Pericardium fibroblast (primary cell): ENCODE measurements around the gene DHRS13. TPM values are rescaled to one million over a fixed set of nuclear protein-coding genes. Genes with fewer than 3 reads are reported as not detected.

Experiments
- total RNA-seq: library from RNA; depleted of rRNA; stranded (reverse); fragments of >200 nt; gene quantifications from 2 replicates; pipeline ENCODE4 v1.2.3, GENCODE V29; 2015

DHRS13 gene
- 5.0 and 7.8 TPM in 2 replicates for total RNA-seq

GRCh38 chr17:28902819-28903545, at the start of gene DHRS13:
DHRS13 (minus strand) TSS chr17:28903079; CDS start chr17:28902944, 135 bp downstream.

GRCh38 chr17:28951428-28951990, 48.6 kb upstream of the DHRS13 start, which contains the start of gene PHF12:
PHF12 (minus strand) TSS chr17:28951518; CDS start chr17:28950960, 558 bp downstream.

GRCh38 chr17:28896884-28897768, 5.8 kb downstream of the DHRS13 start, which contains the start of gene FLOT2:
FLOT2 (minus strand) TSS chr17:28897733; CDS start chr17:28897574, 159 bp downstream.

DNA sequence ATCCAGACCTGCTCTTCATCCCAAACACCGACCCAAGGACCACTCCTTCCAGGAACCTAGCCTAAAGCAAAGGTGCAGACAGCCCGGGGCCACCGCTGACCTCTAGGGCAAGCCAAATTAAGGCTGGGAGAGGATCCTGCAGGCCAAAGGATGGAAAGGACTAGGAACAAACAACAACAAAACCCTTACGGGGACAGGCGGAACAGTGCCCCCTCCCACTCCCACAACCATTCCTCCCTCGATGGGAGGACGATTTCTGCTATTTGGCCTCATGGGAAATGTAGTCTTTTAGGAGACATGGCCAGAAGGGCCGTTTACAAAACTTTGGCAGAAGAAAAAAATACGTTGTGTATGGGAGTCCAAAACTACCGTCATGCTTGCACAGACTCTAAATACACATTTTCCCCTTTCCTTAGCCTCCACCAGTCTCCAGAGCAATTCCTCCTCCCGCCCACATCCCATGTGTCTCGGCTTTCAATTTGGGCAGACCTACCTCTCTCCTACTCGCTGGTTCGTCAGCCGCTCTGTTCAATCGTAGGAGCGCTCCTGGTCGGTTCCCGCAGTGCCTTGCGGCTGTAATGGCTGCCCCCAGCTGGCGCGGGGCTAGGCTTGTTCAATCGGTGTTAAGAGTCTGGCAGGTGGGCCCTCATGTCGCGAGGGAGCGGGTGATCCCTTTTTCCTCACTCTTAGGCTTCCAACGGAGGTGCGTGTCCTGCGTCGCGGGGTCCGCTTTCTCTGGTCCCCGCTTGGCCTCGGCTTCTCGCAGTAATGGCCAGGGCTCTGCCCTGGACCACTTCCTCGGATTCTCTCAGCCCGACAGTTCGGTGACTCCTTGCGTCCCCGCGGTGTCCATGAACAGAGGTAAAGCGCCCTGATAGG, 48.2 kb downstream of the DHRS13 start, which contains the start of gene ERAL1:
Gene ERAL1, plus strand, starts transcription at position 560 of the 879 bp plus-strand sequence. Its CDS starts 19 bp downstream, at position 579.

Other genes starting within 250 kb of the DHRS13 start
- gene SDF2, start 241.2 kb downstream of the DHRS13 start, total RNA-seq = 41.2 and 63.9 TPM in 2 replicates
- 29.5 and 30.7 TPM in 2 replicates for gene SUPT6H, start 240.9 kb downstream of the DHRS13 start, total RNA-seq
- gene PROCA1, start 191.2 kb downstream of the DHRS13 start, total RNA-seq = 2.0 TPM in 1 of 2 replicates, not detected in the other
- 273 and 356 TPM in 2 replicates for gene RAB34, start 185.2 kb downstream of the DHRS13 start, total RNA-seq
- 831 and 1,309 TPM in 2 replicates for gene RPL23A, start 183.1 kb downstream of the DHRS13 start, total RNA-seq
- 11.8 and 20.7 TPM in 2 replicates for gene TLCD1, start 176.8 kb downstream of the DHRS13 start, total RNA-seq
- 2.3 and 2.8 TPM in 2 replicates for gene NEK8, start 174.3 kb downstream of the DHRS13 start, total RNA-seq
- 17.9 and 27.9 TPM in 2 replicates for gene TRAF4, start 159.1 kb downstream of the DHRS13 start, total RNA-seq
- 7.3 and 10.5 TPM in 2 replicates for gene FAM222B, start 60.3 kb downstream of the DHRS13 start, total RNA-seq
- gene ERAL1, start 48.1 kb downstream of the DHRS13 start, total RNA-seq = 45.0 and 48.6 TPM in 2 replicates
- gene FLOT2, start 5.3 kb downstream of the DHRS13 start, total RNA-seq = 34.2 and 60.9 TPM in 2 replicates
- gene PHF12, start 48.4 kb upstream of the DHRS13 start, total RNA-seq = 14.2 and 16.8 TPM in 2 replicates
- gene SEZ6, start 103.0 kb upstream of the DHRS13 start, total RNA-seq = not detected in 2 replicates
- 0.34 and 1.1 TPM in 2 replicates for gene PIPOX, start 140.1 kb upstream of the DHRS13 start, total RNA-seq